GM20000 (cell line): Measurements from ENCODE around the gene XPO4.
"Not testable (repeated sequence)": the region's sequence is repeated elsewhere in the genome, so short reads cannot be mapped to it uniquely, and the experiment has no call there.

Experiments used
- DNase-seq: peaks from one replicate; pipeline ENCODE4 v3.0.0; 2012; ENCODE audit warnings: low spot score
- TF ChIP-seq, protein P1 (sequence below): IDR thresholded peaks from 2 replicates; pipeline ENCODE4 v1.5.1; 2012; ENCODE audit warnings: mild to moderate bottlenecking, control low read depth; ENCODE audit errors: extremely low read depth, missing control alignments

Gene XPO4

GRCh38 chr13:20904908-20905307 lies 2.4 kb upstream of the XPO4 start:
- TF ChIP-seq, protein P1, sequence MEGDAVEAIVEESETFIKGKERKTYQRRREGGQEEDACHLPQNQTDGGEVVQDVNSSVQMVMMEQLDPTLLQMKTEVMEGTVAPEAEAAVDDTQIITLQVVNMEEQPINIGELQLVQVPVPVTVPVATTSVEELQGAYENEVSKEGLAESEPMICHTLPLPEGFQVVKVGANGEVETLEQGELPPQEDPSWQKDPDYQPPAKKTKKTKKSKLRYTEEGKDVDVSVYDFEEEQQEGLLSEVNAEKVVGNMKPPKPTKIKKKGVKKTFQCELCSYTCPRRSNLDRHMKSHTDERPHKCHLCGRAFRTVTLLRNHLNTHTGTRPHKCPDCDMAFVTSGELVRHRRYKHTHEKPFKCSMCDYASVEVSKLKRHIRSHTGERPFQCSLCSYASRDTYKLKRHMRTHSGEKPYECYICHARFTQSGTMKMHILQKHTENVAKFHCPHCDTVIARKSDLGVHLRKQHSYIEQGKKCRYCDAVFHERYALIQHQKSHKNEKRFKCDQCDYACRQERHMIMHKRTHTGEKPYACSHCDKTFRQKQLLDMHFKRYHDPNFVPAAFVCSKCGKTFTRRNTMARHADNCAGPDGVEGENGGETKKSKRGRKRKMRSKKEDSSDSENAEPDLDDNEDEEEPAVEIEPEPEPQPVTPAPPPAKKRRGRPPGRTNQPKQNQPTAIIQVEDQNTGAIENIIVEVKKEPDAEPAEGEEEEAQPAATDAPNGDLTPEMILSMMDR, result no peak
- DNase-seq, result no peak

DNA sequence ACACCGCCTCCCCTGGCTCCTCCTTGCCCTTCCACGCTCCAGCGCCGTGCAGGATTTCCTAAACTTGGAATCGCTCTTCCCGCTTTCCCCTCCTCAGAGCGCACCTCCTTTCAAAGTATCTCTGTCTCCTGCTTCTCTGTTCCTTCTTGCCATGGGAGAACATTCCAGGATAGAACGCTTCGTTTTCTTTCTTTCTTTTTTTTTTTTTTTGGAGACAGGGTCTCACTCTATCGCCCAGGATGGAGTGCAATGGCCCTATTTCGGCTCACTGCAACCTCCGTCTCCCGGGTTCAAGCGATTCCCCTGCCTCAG lies 574 bp upstream of the XPO4 start:
- TF ChIP-seq, protein P1, result no peak
- no peak for DNase-seq

DNA sequence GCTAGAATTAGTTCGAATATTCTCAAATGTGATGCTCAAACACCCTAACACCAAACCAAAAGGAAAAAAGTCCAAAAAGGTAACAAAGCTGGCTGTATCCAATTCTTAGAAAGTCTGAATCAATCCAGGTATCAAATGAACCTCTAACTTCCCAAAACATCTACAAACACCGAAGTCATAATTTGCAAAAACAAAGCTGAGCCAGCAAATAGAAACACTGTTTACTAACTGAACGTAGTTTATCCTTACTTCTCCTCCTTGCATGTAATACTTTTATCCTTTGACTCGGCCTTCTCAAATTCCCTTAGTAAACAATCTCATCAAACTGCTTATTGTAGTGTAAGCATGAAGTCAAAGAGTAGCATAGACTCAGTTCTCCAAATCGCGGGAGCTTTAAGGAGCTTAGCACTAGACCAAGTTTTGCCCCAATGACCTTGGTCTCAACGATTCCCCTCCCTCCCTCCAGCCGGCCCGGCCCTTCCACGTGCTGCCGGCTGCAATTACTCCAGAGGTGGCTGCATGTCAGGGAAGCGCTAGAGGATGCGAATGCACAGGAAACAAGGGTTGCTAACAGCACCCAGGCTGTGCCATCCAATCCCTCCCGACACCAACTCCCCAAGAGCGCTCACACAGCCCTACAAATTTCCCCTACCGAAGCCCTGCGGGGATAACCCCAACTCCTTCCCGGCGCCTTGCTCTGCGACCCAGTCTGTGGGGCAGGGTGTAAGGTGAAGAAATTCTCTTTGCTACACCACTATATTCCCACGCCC lies 693 bp downstream of the XPO4 start:
- peak; percentile 38 for DNase-seq

DNA sequence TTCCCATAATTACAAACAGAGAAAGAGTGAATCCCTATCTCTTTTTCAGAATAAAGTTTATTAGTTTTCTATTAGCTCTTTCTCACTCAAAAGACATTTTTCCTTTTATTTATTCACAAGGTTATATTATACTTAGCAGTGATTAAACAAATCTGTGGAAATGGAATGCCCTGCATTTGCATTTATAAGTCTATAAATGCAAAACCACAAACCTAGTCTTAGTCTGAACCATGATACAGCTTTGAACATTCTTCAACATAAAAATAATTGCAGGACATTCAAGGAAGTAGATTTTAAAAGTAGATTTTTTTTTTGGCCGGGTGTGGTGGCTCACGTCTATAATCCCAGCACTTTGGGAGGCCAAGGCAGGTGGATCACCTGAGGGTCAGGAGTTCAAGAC lies 8.3 kb downstream of the XPO4 start:
- TF ChIP-seq, protein P1, result no peak
- no peak for DNase-seq

More for the DNA sequence above, 693 bp downstream of the XPO4 start:
- TF ChIP-seq, protein P1, result no peak

GRCh38 chr13:20891768-20892167 lies 10.8 kb downstream of the XPO4 start:
- DNase-seq, result no peak
- TF ChIP-seq, protein P1, result no peak

DNA sequence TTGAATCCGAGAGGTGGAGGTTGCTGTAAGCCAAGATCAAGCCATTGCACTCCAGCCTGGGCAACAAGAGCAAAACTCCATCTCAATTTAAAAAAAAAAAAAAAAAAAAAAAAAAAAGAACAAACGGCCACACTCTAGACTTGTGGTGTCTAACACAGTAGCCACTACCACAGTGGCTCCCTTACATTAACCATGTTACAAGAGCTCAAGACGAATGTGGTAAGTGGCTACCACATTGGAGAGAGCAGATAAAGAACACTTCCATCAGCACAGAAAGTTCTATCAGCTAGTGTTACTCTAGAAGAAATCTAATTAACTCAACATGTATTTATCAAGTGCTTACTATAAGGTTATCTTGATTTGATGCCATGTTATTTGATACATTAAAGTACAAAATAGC lies 11.5 kb downstream of the XPO4 start:
- TF ChIP-seq, protein P1, result no peak
- no peak for DNase-seq

DNA sequence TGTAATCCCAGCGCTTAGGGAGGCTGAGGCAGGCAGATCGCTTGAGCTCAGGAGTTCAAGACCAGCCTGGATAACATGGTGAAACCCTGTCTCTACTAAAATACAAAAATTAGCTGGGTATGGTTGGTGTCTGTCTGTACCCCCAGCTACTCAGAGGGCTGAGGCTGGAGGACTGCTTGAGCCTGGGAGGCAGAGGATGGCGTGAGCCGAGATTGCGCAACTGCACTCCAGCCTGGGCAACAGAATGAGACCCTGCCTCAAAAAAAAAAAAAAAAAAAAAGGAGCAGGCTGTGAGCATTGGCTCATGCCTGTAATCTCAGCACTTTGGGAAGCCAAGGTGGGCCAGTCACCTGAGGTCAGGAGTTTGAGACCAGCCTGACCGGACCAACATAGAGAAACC lies 12.0 kb downstream of the XPO4 start:
- DNase-seq, result not testable (repeated sequence)

DNA sequence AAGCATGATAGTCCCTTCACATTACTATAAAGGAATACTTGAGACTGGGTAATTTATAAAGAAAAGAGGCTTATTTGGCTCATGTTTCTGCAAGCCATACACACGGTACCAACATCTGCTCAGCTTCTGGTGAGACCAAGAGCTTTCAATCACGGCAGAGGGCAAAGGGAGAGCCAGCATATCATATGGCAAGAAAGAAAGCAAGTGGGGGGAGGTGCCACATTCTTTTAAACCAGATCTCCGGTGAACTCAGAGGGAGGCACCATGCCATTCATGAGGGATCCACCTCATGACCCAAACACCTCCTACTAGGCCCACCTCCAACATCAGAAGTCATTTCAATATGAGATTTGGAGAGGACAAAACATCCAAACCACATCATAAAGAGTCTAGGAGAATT lies 20.3 kb downstream of the XPO4 start:
- TF ChIP-seq, protein P1, result no peak
- no peak for DNase-seq
